A549 (cell line): ENCODE measurements around the gene SASH1. TPM values are rescaled to one million over a fixed set of nuclear protein-coding genes. Genes with fewer than 3 reads are reported as not detected.

Experiments
- ATAC-seq, 2 experiments: fragments of 200-7000 bp in 1 of 2; fragments of >200 bp in 1 of 2; cut with Nextera tagmentation in 1 of 2; cut with Tn5 transposase in 1 of 2; 3 replicates each; pipeline versions ENCODE4 v1.8.0 to v1.9.1; 2018 to 2020; ENCODE audit warnings: mild to moderate bottlenecking in 1 of 2, moderate library complexity in 1 of 2
- CTCF ChIA-PET: fragments of 300-600 bp; sonication (Branson Sonifier 250); formaldehyde crosslinking; extraction: SDS; loops from one replicate; lab custom pipeline; 2021; ENCODE audit warnings: antibody characterized with exemption, inconsistent platforms; lab: Yijun Ruan, JAX
- POLR2A ChIA-PET: fragments of 350-600 bp; formaldehyde crosslinking; extraction: SDS; loops from one replicate; lab custom pipeline; 2021; ENCODE audit warnings: antibody characterized with exemption, inconsistent platforms; lab: Yijun Ruan, JAX
- DNase-seq, 2 experiments: peaks; one replicate each; pipeline versions ENCODE4 v3.0.0 to v3.0.0-alpha.2; 2011 to 2016; ENCODE audit warnings: low read depth in 1 of 2, low spot score in 1 of 2
- FAIRE-seq: peaks from 2 replicates; lab custom pipeline; 2011; peaks lifted over from hg19 to GRCh38; lab: Jason Lieb, UNC
- H3K27ac ChIP-seq, 2 experiments: fragments of >200 bp; sonication (Bioruptor Twin); formaldehyde crosslinking; 3 replicates each; pipeline ENCODE4 v1.5.1; 2016 to 2017
- H3K4me1 ChIP-seq: fragments of >200 bp; sonication (Bioruptor Twin); formaldehyde crosslinking; 3 replicates; pipeline ENCODE4 v1.6.1; 2016
- H3K4me2 ChIP-seq: fragments of >200 bp; sonication (Bioruptor Twin); formaldehyde crosslinking; 3 replicates; pipeline ENCODE4 v1.6.1; 2016
- H3K4me3 ChIP-seq: fragments of >200 bp; sonication (Bioruptor Twin); formaldehyde crosslinking; 3 replicates; pipeline ENCODE4 v1.5.1; 2016
- H3K9me3 ChIP-seq: fragments of >200 bp; sonication (Bioruptor Twin); formaldehyde crosslinking; 3 replicates; pipeline ENCODE4 v1.6.1; 2016
- CEBPB ChIP-seq, 2 experiments: fragments of >200 bp in 1 of 2; sonication (Bioruptor Twin) in 1 of 2; formaldehyde crosslinking in 1 of 2; IDR thresholded peaks; 2 replicates each; pipeline ENCODE4 v1.6.1; 2012 to 2016
- FOSL2 ChIP-seq, 2 experiments: fragments of 450-650 bp in 1 of 2; fragments of >200 bp in 1 of 2; sonication (Bioruptor Twin) in 1 of 2; formaldehyde crosslinking; IDR thresholded peaks; 2 replicates each; pipeline versions ENCODE4 v1.5.0 to v1.6.1; 2016 to 2020; ENCODE audit warnings: mild to moderate bottlenecking in 1 of 2, moderate library complexity in 1 of 2
- FOXS1 ChIP-seq: fragments of 250-450 bp; sonication (Bioruptor Pico); IDR thresholded peaks from 2 replicates; pipeline ENCODE4 v1.5.0; 2020; ENCODE audit warnings: mild to moderate bottlenecking, moderate library complexity
- HOXA7 ChIP-seq: fragments of 250-450 bp; sonication (Bioruptor Pico); IDR thresholded peaks from 2 replicates; pipeline ENCODE4 v1.5.0; 2020; ENCODE audit warnings: mild to moderate bottlenecking, moderate library complexity
- KDM5A ChIP-seq: fragments of 200-600 bp; sonication (generic); IDR thresholded peaks from 2 replicates; pipeline ENCODE4 v1.6.1; 2016; ENCODE audit warnings: antibody characterized with exemption, mild to moderate bottlenecking
- MAFK ChIP-seq: fragments of 450-650 bp; IDR thresholded peaks from 2 replicates; pipeline ENCODE4 v1.6.1; 2014; ENCODE audit not compliant: partially characterized antibody
- MAZ ChIP-seq: fragments of 150-350 bp; IDR thresholded peaks from 2 replicates; pipeline ENCODE4 v1.6.1; 2014; ENCODE audit warnings: antibody characterized with exemption, low read depth, low read length, borderline replicate concordance
- MYC ChIP-seq: IDR thresholded peaks from 2 replicates; pipeline ENCODE4 v1.6.1; 2012; ENCODE audit warnings: mild to moderate bottlenecking, inconsistent platforms, low read length, improper control_type of control experiment, borderline replicate concordance
- NR3C1 ChIP-seq: fragments of >200 bp; sonication (Bioruptor Twin); formaldehyde crosslinking; IDR thresholded peaks from 3 replicates; pipeline ENCODE4 v1.6.1; 2017
- PHF8 ChIP-seq: fragments of 200-600 bp; sonication (generic); IDR thresholded peaks from 2 replicates; pipeline ENCODE4 v1.6.1; 2016; ENCODE audit warnings: low read depth, mild to moderate bottlenecking, antibody characterized with exemption, moderate library complexity, borderline replicate concordance
- RARB ChIP-seq: fragments of 250-450 bp; sonication (Bioruptor Pico); IDR thresholded peaks from 2 replicates; pipeline ENCODE4 v1.8.0; 2021; ENCODE audit warnings: mild to moderate bottlenecking, moderate library complexity
- RNF2 ChIP-seq: fragments of 200-600 bp; sonication (generic); IDR thresholded peaks from 2 replicates; pipeline ENCODE4 v1.6.1; 2016; ENCODE audit warnings: low read depth, mild to moderate bottlenecking, antibody characterized with exemption, moderate library complexity, borderline replicate concordance
- ZFP36 ChIP-seq: fragments of 450-650 bp; IDR thresholded peaks from 2 replicates; pipeline ENCODE4 v1.6.1; 2014; ENCODE audit warnings: borderline replicate concordance; ENCODE audit not compliant: partially characterized antibody
- ZNF302 ChIP-seq: fragments of 250-450 bp; sonication (Bioruptor Pico); IDR thresholded peaks from 2 replicates; pipeline ENCODE4 v1.9.0; 2021; ENCODE audit warnings: inconsistent platforms, mild to moderate bottlenecking, moderate library complexity
- ZSCAN20 ChIP-seq: fragments of 250-450 bp; sonication (Bioruptor Pico); IDR thresholded peaks from 2 replicates; pipeline ENCODE4 v1.8.0; 2022; ENCODE audit warnings: mild to moderate bottlenecking, moderate library complexity
- polyA plus RNA-seq, 4 experiments: library from polyadenylated mRNA; depleted of rRNA in 3 of 4; stranded (reverse); fragments of >200 nt; fragmentation: RNase III in 1 of 4; extraction: RNeasy Plus Mini Kit Qiagen cat#74134 plus additional on column Dnase treatment in 1 of 4; gene quantifications; 2 replicates in 3 of 4; 3 replicates in 1 of 4; pipeline ENCODE4 v1.2.3, GENCODE V29; 2011 to 2017
- TF ChIP-seq, protein P1 (sequence below): IDR thresholded peaks from 2 replicates; pipeline ENCODE4 v1.6.1; 2012; ENCODE audit warnings: low read depth, borderline replicate concordance
- TF ChIP-seq, protein P2 (sequence below): fragments of >200 bp; sonication (Bioruptor Twin); formaldehyde crosslinking; IDR thresholded peaks from 3 replicates; pipeline ENCODE4 v1.6.1; 2016
- TF ChIP-seq, protein P3 (sequence below): fragments of 200-600 bp; sonication (generic); IDR thresholded peaks from 2 replicates; pipeline ENCODE4 v1.6.1; 2016; ENCODE audit warnings: antibody characterized with exemption, mild to moderate bottlenecking, moderate library complexity
- TF ChIP-seq, protein P4 (sequence below): fragments of 150-350 bp; IDR thresholded peaks from 2 replicates; pipeline ENCODE4 v1.6.1; 2014; ENCODE audit warnings: low read depth, mild to moderate bottlenecking, low read length

The SASH1 gene
- polyA plus RNA-seq, 2 of the 4 experiments (the other 2 are of a cell fraction): 2.5 to 3.0 TPM

DNA sequence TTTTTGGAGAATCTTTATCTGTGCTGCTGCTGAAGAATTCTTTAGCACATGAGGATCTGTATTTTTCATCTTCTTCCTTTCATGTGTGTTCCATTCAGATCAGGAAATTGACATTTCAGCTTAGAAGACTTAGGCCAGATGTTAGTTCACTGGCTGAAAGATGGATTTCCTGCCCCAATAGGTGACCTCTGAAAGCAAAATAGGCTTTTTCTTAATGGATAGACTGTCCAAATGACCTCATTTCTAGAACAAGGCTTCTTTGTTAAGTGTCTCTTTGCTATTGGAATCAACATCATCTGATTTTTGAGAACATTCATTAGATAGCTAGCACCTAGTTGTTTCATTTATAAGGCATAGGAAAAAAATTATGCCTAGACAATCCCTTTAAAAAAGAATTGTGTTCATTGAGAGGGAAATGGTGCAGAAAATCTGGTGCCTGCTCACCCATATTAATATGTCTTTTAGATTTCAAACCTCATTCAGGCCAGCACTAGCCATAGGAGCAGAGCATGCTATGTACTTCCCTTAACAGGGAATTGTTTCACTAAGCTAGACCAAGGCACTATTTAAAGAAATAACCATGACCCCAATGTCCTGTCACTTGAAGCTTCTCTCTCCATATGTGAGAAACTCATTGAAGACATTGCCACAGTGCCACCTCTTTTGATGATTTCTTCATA, 13.6 kb upstream of the SASH1 start:
- H3K9me3 ChIP-seq: no peaks in the 10 kb centered on the region
- DNase-seq: no peak
- TF ChIP-seq CEBPB (IDR thresholded peaks at IDR 0.05) (no peak), MAZ (no peak), RNF2 (no peak), PHF8 (no peak), ZSCAN20 (CRISPR knock-in tag) (no peak), MAFK (no peak), FOSL2 (IDR thresholded peaks at IDR 0.05) (no peak), FOSL2 (CRISPR knock-in tag; IDR thresholded peaks at IDR 0.05) (no peak), MYC (no peak), NR3C1 (no peak), RARB (no peak), ZFP36 (no peak), ZNF302 (CRISPR knock-in tag) (no peak), KDM5A (no peak), HOXA7 (CRISPR knock-in tag) (no peak), FOXS1 (no peak)
- TF ChIP-seq, protein P1, sequence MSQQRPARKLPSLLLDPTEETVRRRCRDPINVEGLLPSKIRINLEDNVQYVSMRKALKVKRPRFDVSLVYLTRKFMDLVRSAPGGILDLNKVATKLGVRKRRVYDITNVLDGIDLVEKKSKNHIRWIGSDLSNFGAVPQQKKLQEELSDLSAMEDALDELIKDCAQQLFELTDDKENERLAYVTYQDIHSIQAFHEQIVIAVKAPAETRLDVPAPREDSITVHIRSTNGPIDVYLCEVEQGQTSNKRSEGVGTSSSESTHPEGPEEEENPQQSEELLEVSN: no peak
- TF ChIP-seq, protein P2, sequence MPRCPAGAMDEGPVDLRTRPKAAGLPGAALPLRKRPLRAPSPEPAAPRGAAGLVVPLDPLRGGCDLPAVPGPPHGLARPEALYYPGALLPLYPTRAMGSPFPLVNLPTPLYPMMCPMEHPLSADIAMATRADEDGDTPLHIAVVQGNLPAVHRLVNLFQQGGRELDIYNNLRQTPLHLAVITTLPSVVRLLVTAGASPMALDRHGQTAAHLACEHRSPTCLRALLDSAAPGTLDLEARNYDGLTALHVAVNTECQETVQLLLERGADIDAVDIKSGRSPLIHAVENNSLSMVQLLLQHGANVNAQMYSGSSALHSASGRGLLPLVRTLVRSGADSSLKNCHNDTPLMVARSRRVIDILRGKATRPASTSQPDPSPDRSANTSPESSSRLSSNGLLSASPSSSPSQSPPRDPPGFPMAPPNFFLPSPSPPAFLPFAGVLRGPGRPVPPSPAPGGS: no peak
- TF ChIP-seq, protein P3, sequence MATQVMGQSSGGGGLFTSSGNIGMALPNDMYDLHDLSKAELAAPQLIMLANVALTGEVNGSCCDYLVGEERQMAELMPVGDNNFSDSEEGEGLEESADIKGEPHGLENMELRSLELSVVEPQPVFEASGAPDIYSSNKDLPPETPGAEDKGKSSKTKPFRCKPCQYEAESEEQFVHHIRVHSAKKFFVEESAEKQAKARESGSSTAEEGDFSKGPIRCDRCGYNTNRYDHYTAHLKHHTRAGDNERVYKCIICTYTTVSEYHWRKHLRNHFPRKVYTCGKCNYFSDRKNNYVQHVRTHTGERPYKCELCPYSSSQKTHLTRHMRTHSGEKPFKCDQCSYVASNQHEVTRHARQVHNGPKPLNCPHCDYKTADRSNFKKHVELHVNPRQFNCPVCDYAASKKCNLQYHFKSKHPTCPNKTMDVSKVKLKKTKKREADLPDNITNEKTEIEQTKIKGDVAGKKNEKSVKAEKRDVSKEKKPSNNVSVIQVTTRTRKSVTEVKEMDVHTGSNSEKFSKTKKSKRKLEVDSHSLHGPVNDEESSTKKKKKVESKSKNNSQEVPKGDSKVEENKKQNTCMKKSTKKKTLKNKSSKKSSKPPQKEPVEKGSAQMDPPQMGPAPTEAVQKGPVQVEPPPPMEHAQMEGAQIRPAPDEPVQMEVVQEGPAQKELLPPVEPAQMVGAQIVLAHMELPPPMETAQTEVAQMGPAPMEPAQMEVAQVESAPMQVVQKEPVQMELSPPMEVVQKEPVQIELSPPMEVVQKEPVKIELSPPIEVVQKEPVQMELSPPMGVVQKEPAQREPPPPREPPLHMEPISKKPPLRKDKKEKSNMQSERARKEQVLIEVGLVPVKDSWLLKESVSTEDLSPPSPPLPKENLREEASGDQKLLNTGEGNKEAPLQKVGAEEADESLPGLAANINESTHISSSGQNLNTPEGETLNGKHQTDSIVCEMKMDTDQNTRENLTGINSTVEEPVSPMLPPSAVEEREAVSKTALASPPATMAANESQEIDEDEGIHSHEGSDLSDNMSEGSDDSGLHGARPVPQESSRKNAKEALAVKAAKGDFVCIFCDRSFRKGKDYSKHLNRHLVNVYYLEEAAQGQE: no peak
- TF ChIP-seq, protein P4, sequence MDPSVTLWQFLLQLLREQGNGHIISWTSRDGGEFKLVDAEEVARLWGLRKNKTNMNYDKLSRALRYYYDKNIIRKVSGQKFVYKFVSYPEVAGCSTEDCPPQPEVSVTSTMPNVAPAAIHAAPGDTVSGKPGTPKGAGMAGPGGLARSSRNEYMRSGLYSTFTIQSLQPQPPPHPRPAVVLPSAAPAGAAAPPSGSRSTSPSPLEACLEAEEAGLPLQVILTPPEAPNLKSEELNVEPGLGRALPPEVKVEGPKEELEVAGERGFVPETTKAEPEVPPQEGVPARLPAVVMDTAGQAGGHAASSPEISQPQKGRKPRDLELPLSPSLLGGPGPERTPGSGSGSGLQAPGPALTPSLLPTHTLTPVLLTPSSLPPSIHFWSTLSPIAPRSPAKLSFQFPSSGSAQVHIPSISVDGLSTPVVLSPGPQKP: no peak
- TF ChIP-seq, all 56 proteins: peak for 0
- FAIRE-seq: no peak
- ATAC-seq: no peak
- Histone ChIP-seq H3K27ac (no peak overlapping the region), H3K4me2 (no peak overlapping the region), H3K4me3 (no peak overlapping the region), H3K4me1 (no peaks in the 10 kb centered on the region)
- POLR2A ChIA-PET: no interaction called here
- CTCF ChIA-PET: interaction anchor here (0.8 kb wide), 1 partner anchor 823 kb away, joined by 3 read pairs; no protein-coding TSS in a partner anchor
